B cell (primary cell): ENCODE results near the gene PDE11A. TPM values are rescaled to one million over a fixed set of nuclear protein-coding genes. Genes with fewer than 3 reads are reported as not detected.

Source experiments
- ATAC-seq: fragments of 200-7000 bp; cut with Tn5 transposase; one replicate; pipeline ENCODE4 v1.10.0; 2021; ENCODE audit warnings: low read depth, mild to moderate bottlenecking, moderate number of reproducible peaks, moderate library complexity
- CTCF ChIA-PET: fragments of 350-600 bp; sonication (Branson Sonifier 250); formaldehyde crosslinking; loops from one replicate; lab custom pipeline; 2021; ENCODE audit warnings: antibody characterized with exemption, inconsistent platforms; lab: Charles Lee
- POLR2A ChIA-PET: fragments of 350-600 bp; sonication (Branson Sonifier 250); formaldehyde crosslinking; loops from one replicate; lab custom pipeline; 2021; ENCODE audit warnings: antibody characterized with exemption; lab: Charles Lee
- DNase-seq: peaks from one replicate; pipeline ENCODE4 v3.0.0; 2013
- H2AFZ ChIP-seq: 2 replicates; pipeline ENCODE4 v1.6.1; 2012; ENCODE audit warnings: mild to moderate bottlenecking, low read depth, low read length; ENCODE audit not compliant: insufficient read depth, poor library complexity, severe bottlenecking
- H3K27ac ChIP-seq, 2 donors: 1 replicate in 1 of 2; 2 replicates in 1 of 2; pipeline ENCODE4 v1.5.1; 2012 to 2013; ENCODE audit warnings: low read length in 2 of 2, mild to moderate bottlenecking in 2 of 2, moderate library complexity in 1 of 2
- H3K27me3 ChIP-seq, 4 experiments: fragments of 200-600 bp in 1 of 4; sonication (generic) in 1 of 4; replicated peaks in 1 of 4; 1 replicate in 2 of 4; 2 replicates in 2 of 4; pipeline versions ENCODE4 v1.6.1 to v1.7.0; 2013 to 2016; ENCODE audit warnings: low read length in 3 of 4, mild to moderate bottlenecking in 2 of 4, mixed read lengths in 1 of 4, moderate library complexity in 1 of 4; ENCODE audit not compliant: insufficient read depth in 4 of 4, control insufficient read depth in 3 of 4; ENCODE audit errors: control extremely low read depth in 1 of 4
- H3K36me3 ChIP-seq, 2 experiments: replicated peaks in 1 of 2; 1 replicate in 1 of 2; 2 replicates in 1 of 2; pipeline versions ENCODE4 v1.6.1 to v1.7.1; 2013; ENCODE audit warnings: low read length in 1 of 2; ENCODE audit not compliant: insufficient read depth in 2 of 2, control insufficient read depth in 1 of 2; ENCODE audit errors: control extremely low read depth in 1 of 2, extremely low read depth in 1 of 2
- H3K4me1 ChIP-seq, 2 donors: fragments of 200-600 bp in 1 of 2; sonication (generic) in 1 of 2; 1 replicate in 1 of 2; 2 replicates in 1 of 2; pipeline versions ENCODE4 v1.5.1 to v1.6.1; 2013 to 2017; ENCODE audit warnings: low read length in 2 of 2; ENCODE audit not compliant: control insufficient read depth in 2 of 2, insufficient read depth in 2 of 2
- H3K4me2 ChIP-seq: replicated peaks from 2 replicates; pipeline ENCODE3; 2012; ENCODE audit warnings: mild to moderate bottlenecking, low read depth, low read length; ENCODE audit not compliant: poor library complexity, severe bottlenecking
- H3K4me3 ChIP-seq, 5 experiments: fragments of 200-600 bp in 1 of 5; sonication (generic) in 1 of 5; 1 replicate in 3 of 5; 2 replicates in 2 of 5; pipeline versions ENCODE4 v1.5.1 to v1.7.0; 2011 to 2016; ENCODE audit warnings: low read length in 4 of 5, mild to moderate bottlenecking in 4 of 5, low read depth in 2 of 5, control low read depth in 1 of 5, moderate library complexity in 1 of 5; ENCODE audit not compliant: insufficient read depth in 1 of 5; ENCODE audit errors: control extremely low read depth in 1 of 5, extremely low read depth in 1 of 5
- H3K79me2 ChIP-seq: fragments of 200-600 bp; sonication (generic); one replicate; pipeline ENCODE4 v1.6.0; 2016; ENCODE audit warnings: low read length; ENCODE audit not compliant: control insufficient read depth, insufficient read depth
- H3K9ac ChIP-seq: fragments of 200-600 bp; sonication (generic); 2 replicates; pipeline ENCODE4 v1.6.1; 2017; ENCODE audit warnings: mild to moderate bottlenecking, low read length, moderate library complexity
- H3K9me3 ChIP-seq, 3 donors: one replicate each; pipeline versions ENCODE4 v1.6.1 to v1.7.1; 2013; ENCODE audit warnings: low read length in 2 of 3; ENCODE audit not compliant: control insufficient read depth in 2 of 3, insufficient read depth in 1 of 3; ENCODE audit errors: control extremely low read depth in 1 of 3
- H4K20me1 ChIP-seq: 2 replicates; pipeline ENCODE4 v1.6.0; 2012; ENCODE audit warnings: mild to moderate bottlenecking, low read length; ENCODE audit not compliant: insufficient read depth, control insufficient read depth, poor library complexity, severe bottlenecking
- H3K27ac Mint-ChIP-seq: one replicate; pipeline ENCODE4 v1.8.0; 2021; ENCODE audit warnings: mixed read lengths
- H3K27me3 Mint-ChIP-seq: one replicate; pipeline ENCODE4 v1.8.0; 2021; ENCODE audit warnings: mixed read lengths
- H3K4me1 Mint-ChIP-seq: one replicate; pipeline ENCODE4 v1.8.0; 2021; ENCODE audit warnings: mixed read lengths
- H3K4me3 Mint-ChIP-seq: one replicate; pipeline ENCODE4 v1.8.0; 2021; ENCODE audit warnings: mixed read lengths
- H3K9me3 Mint-ChIP-seq: one replicate; pipeline ENCODE4 v1.8.0; 2022; ENCODE audit warnings: mixed read lengths; ENCODE audit not compliant: insufficient read depth
- CTCF ChIP-seq: fragments of 200-600 bp; IDR thresholded peaks from one replicate; pipeline ENCODE4 v1.8.0; 2022; ENCODE audit warnings: antibody characterized with exemption, mild to moderate bottlenecking
- EZH2 ChIP-seq: IDR thresholded peaks from 2 replicates; pipeline ENCODE4 v1.6.1; 2012; ENCODE audit warnings: borderline replicate concordance, low read depth, mild to moderate bottlenecking, moderate library complexity, low read length; ENCODE audit not compliant: insufficient read depth, poor library complexity, severe bottlenecking
- WGBS: methylation state at CpG from one replicate; pipeline ENCODE4 v1.1.5; 2013; ENCODE audit warnings: missing lambda C conversion rate; ENCODE audit not compliant: insufficient coverage; 5-methylcytosine and 5-hydroxymethylcytosine counted together
- intact Hi-C: fragments of 100-400 bp; cut with micrococcal nuclease; formaldehyde crosslinking; loops from one replicate; pipeline ENCODE4 v1.10.0; 2022
- polyA plus RNA-seq: library from polyadenylated mRNA; depleted of rRNA; stranded (reverse); fragments of >200 nt; gene quantifications from 2 replicates; pipeline ENCODE4 v1.2.3, GENCODE V29; 2012
- total RNA-seq, 2 donors: library from RNA; stranded (reverse); fragments of 120-200 nt in 1 of 2; gene quantifications; 1 replicate in 1 of 2; 2 replicates in 1 of 2; pipeline versions ENCODE4 v1.2.3 to v1.2.4, GENCODE V29; 2013 to 2022

Gene PDE11A
- total and polyA plus RNA-seq, 2 donors (not counting 1 experiment from before 2014, with no cell fraction given): 0.25 TPM; not detected in 1

- Histone ChIP-seq H3K27ac (no peak overlapping the region), H3K9me3 (no peaks in the 10 kb centered on the region), H3K4me3 (no peak overlapping the region), H4K20me1 (no peaks in the 10 kb centered on the region), H3K4me1 (no peaks in the 10 kb centered on the region), H3K79me2 (no peaks in the 10 kb centered on the region), H3K9ac (no peak overlapping the region), H2AFZ (no peak overlapping the region), H3K36me3 (no peaks in the 10 kb centered on the region), H3K4me2 (no peak overlapping the region), H3K27me3 (peaks cover 0 to 3% (median 0%) of the 10 kb centered on the region in 4 experiments)
- Mint-ChIP-seq H3K27ac (no peak overlapping the region), H3K9me3 (no peaks in the 10 kb centered on the region), H3K27me3 (peaks cover 13% of the 10 kb centered on the region), H3K4me1 (no peaks in the 10 kb centered on the region), H3K4me3 (no peak overlapping the region)
- CTCF ChIA-PET: interaction anchor here (0.7 kb wide), 1 partner anchor 261 kb away, joined by 4 read pairs; no protein-coding TSS in a partner anchor
- POLR2A ChIA-PET: no interaction called here
- ATAC-seq: no peak
- intact Hi-C loops: no loop called here
- DNase-seq: no peak
- TF ChIP-seq EZH2: no peak
- TF ChIP-seq CTCF: no peak
- WGBS: no CpG with 5 or more reads among the region's 1 CpG
These were observed 475.7 kb downstream of the PDE11A start for GRCh38 chr2:177596866-177597265.

- Mint-ChIP-seq H3K27me3 (peaks cover 13% of the 10 kb centered on the region), H3K4me1 (no peaks in the 10 kb centered on the region), H3K9me3 (no peaks in the 10 kb centered on the region), H3K4me3 (no peak overlapping the region), H3K27ac (no peak overlapping the region)
- Histone ChIP-seq H3K9me3 (no peaks in the 10 kb centered on the region), H3K36me3 (no peaks in the 10 kb centered on the region), H3K27me3 (peaks cover 0 to 3% (median 0%) of the 10 kb centered on the region in 4 experiments), H3K27ac (no peak overlapping the region), H3K4me1 (no peaks in the 10 kb centered on the region), H3K79me2 (no peaks in the 10 kb centered on the region), H2AFZ (no peak overlapping the region), H3K4me3 (no peak overlapping the region), H3K9ac (no peak overlapping the region), H3K4me2 (no peak overlapping the region), H4K20me1 (no peaks in the 10 kb centered on the region)
- POLR2A ChIA-PET: no interaction called here
- no peak for DNase-seq
- TF ChIP-seq CTCF: no peak
- TF ChIP-seq EZH2: no peak
- ATAC-seq: no peak
- intact Hi-C loops: no loop called here
- CTCF ChIA-PET: no interaction called here
- WGBS: 96% methylated on average over 3 of the region's 4 CpGs
These were observed 477.3 kb downstream of the PDE11A start for GRCh38 chr2:177595126-177595845.
